ENCODE data around the gene PCDHB15.
"Not testable (repeated sequence)": the region's sequence is repeated elsewhere in the genome, so short reads cannot be mapped to it uniquely, and the experiment has no call there.

Gene PCDHB15

GRCh38 chr5:141246971-141247370, 1.8 kb downstream of the PCDHB15 start:
- in situ Hi-C loops (cut with HindIII; ENCODE audit: low sequenced_read_pairs), result not testable (repeated sequence)

GRCh38 chr5:141247434-141247833, 2.2 kb downstream of the PCDHB15 start:
- in situ Hi-C loops (cut with HindIII; ENCODE audit: low sequenced_read_pairs), result not testable (repeated sequence)

GRCh38 chr5:141250576-141250975, 5.4 kb downstream of the PCDHB15 start:
- in situ Hi-C loops (cut with HindIII; ENCODE audit: low sequenced_read_pairs), result no loop called here

DNA sequence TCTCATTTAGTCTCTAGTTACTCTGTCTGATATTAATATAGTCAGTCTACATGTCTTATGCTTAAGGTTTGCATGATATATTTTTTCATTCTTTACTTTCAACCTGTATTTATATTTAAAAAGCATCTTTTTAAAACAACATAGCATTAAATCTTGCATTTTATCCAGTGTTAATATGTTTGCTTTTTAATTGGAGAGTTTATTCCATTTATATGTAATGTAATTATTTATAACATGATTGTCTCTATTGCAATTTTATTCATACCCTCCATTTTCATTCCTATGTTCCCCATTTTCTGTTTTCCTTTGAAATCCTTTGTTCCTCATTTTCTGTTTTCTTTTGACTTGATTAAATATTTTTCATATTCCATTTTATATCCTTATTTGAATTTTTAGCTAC, 13.3 kb downstream of the PCDHB15 start:
- in situ Hi-C loops (cut with HindIII; ENCODE audit: low sequenced_read_pairs), result no loop called here

DNA sequence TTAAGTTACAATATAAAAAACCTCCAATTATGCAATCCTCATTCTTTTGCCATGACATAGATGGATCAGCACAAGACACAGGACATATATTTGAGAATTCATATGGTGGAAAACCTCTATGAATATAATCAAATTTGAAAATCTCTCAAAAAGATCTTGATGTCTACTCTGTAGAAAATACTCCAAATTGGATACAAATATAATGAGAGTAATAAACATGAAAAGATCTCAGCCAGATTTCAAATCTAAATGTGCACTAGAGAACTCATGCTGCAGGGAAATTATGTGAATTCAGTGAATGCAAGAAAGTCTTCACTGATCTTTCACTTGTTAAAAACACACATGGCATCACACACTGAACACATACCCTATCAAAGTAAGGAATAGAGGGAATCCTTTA, 13.8 kb downstream of the PCDHB15 start:
- in situ Hi-C loops (cut with HindIII; ENCODE audit: low sequenced_read_pairs), result no loop called here

GRCh38 chr5:141260458-141261237, 15.5 kb downstream of the PCDHB15 start:
- in situ Hi-C loops (cut with HindIII; ENCODE audit: low sequenced_read_pairs), result no loop called here

DNA sequence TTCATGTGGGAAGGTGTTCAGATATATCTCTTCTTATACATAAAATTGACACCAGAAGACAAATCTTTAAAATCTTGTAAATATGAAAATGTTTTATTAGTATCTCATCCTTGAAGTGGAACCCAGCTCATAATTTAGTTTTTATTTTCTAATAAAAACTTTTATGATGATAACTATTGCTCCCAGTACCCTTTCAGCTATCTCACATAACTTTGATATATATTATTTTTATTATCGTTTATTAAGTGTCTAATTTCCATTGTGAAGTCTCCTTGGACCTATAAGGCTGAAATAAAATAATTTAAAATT, 16.0 kb downstream of the PCDHB15 start:
- in situ Hi-C loops (cut with HindIII; ENCODE audit: low sequenced_read_pairs), result no loop called here

- in situ Hi-C loops (cut with HindIII; ENCODE audit: low sequenced_read_pairs), result no loop called here
Observed at GRCh38 chr5:141269195-141269594, 24.0 kb downstream of the PCDHB15 start.

DNA sequence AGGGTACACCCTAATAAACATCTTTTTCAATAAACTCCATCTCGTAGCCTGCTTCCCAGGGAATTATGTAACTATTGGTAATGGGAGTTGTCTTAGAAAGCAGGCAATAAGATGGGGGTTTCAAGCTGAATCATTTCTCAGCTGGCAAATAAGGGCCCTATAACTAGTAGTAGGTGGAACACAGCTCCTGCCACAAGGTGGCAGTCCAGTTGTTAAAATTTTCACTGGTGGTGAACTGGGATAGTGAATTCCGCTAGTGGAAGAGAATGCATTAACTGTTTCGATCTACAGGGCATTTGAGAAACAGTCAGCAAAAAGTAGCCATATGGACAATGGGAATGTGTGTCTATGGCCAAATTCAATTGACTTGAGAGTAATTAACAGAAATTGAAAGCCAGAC, 27.7 kb downstream of the PCDHB15 start:
- in situ Hi-C loops (cut with HindIII; ENCODE audit: low sequenced_read_pairs), result no loop called here

DNA sequence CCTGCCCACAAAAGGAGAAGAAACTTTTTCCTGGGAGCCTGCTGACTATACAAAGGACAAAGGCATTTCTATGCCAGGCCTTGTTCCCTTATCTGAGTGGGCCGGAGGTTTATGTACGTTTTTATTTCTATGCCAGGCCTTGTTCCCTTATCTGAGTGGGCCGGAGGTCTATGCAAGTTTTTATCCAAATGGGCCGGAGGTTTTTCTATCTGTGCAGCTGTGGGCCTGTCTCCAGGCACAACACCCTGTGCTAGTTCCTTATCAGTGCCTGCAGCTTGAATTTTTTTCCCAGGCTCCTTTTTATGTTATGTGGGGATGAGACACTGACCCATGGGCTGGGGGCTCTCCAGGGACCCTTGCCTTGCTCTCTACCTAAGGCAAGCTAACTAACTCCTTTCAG, 53.2 kb downstream of the PCDHB15 start:
- in situ Hi-C loops (cut with HindIII; ENCODE audit: low sequenced_read_pairs), result no loop called here

All from endothelial cell of hepatic sinusoid (primary cell).